ENCODE measurements around the gene SLC25A44. TPM values are rescaled to one million over a fixed set of nuclear protein-coding genes. Genes with fewer than 3 reads are reported as not detected.

The SLC25A44 gene
- total RNA-seq, 1 donor from 2014 or later, result 16.3 TPM

DNA sequence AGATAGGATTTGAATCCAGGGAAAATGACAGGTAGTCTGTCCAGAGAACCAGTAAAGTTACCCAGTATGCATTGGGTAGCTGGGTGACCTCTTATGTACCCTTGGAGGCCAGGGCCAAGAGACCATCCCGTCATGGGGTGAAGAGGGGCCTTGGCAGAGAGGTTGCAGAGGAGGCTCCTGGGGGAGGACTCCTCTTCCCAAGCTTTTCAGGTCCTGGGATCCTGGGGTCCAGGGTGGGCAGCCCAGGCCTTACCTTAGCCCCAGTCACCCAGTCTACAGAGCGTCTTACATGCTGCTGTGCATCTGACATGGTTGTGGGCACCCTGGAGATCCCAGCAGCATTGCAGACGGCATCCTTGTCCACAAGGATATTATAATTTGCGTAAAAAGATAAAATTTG, 32.9 kb downstream of the SLC25A44 start:
- DNase-seq (ENCODE audit: low spot score) (no peak), ATAC-seq (no peak)
- intact Hi-C loops (cut with DNase I), result no loop called here

GRCh38 chr1:156228501-156228900, 34.6 kb downstream of the SLC25A44 start:
- ATAC-seq (no peak), DNase-seq (ENCODE audit: low spot score) (no peak)
- intact Hi-C loops (cut with DNase I), result loop anchor here (2.0 kb wide), 1 partner anchor 82 kb away; no protein-coding TSS in a partner anchor

- ATAC-seq, result no peak
- intact Hi-C loops (cut with DNase I), result loop anchor here (2.0 kb wide), 1 partner anchor 83 kb away; no protein-coding TSS in a partner anchor
- no peak for DNase-seq (ENCODE audit: low spot score)
Measured at GRCh38 chr1:156229809-156230472, 36.0 kb downstream of the SLC25A44 start.

DNA sequence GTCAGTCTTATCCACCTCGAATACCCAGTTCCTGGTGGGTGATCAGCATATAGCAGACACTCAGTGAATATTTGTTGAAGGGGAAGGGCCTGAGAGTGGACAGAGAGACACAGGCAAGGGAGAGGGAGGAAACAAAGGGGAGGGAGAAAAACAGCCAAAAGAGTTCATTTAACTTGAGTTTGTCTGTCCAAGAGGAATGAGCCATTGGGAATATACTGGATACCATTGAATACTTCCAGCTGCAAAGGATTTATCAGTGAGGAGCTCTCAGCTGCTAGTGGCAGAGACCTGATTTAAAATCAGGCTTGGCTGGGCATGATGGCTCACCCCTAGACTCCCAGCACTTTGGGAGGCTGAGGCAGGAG, 36.6 kb downstream of the SLC25A44 start:
- ATAC-seq (peak; percentile 19), DNase-seq (ENCODE audit: low spot score) (no peak)
- intact Hi-C loops (cut with DNase I), result no loop called here

- intact Hi-C loops (cut with DNase I), result no loop called here
- no peak for ATAC-seq
- no peak for DNase-seq (ENCODE audit: low spot score)
Measured at GRCh38 chr1:156232201-156232894, 38.4 kb downstream of the SLC25A44 start.

DNA sequence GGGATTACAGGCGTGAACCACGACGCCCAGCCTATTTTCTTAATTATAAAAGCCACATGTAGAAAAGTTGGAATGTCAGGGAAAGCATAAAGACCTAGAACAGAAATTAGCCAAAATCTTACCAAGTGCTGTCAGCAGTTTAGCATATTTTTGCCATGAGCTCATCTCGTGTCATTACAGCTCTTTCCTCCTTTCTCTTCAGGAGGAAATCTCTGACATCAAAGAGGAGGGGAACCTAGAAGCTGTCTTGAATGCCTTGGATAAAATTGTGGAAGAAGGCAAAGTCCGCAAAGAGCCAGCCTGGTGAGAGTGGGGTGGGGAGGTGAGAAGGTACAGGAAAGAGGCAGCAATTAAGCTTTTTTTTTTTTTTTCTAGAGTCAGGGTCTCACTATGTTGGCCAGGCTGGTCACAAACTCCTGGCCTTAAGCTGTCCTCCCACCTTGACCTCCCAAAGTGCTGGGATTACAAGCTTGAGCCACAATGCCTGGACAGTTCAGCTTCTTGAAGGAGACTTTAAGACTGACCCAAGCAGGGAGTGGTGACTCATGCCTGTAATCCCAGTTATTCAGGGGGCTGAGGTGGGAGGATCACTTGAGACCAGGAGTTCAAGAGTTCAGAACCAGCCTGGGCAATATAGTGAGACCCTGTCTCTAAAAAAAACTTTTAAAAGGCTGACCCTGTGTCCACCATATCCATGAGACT, 39.7 kb downstream of the SLC25A44 start:
- DNase-seq (ENCODE audit: low spot score) (no peak), ATAC-seq (no peak)
- intact Hi-C loops (cut with DNase I), result no loop called here

DNA sequence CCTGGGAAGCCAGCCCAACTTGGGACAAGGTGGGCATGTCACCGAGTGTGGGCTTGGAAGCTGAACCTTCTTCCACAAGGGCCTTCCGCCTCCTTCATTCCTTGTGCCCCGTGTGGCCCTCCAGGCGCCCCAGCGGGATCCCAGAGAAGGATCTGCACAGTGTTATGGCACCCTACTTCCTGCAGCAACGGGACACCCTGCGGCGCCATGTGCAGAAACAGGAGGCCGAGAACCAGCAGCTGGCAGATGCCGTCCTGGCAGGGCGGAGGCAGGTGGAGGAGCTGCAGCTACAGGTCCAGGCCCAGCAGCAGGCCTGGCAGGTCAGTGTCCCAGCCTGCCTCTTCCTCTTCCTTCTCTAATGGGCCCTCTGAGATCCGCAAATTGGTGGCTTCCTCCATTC, 42.3 kb downstream of the SLC25A44 start:
- ATAC-seq (no peak), DNase-seq (ENCODE audit: low spot score) (no peak)
- intact Hi-C loops (cut with DNase I), result no loop called here

DNA sequence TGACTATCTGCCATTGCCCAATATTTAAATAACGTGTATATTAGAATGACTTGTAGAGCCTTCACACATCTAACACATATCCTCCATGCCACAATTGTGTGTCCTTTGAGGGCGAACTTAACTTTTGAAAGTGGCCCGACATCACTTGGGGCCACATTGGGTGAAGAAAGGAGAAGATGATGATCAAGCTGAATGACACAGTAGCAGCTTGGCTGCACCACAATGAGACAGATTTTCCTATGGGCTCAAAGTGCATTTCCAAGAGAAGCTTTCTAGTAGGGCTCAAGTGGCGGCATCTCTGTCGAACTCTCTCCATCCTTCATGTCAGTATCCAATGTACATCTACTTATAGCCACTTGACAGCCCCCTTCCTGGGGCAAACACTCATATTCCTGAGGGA, 44.3 kb downstream of the SLC25A44 start:
- DNase-seq (ENCODE audit: low spot score), result no peak
- intact Hi-C loops (cut with DNase I), result no loop called here
- ATAC-seq, result no peak

GRCh38 chr1:156241311-156241811, 47.5 kb downstream of the SLC25A44 start:
- ATAC-seq (no peak), DNase-seq (ENCODE audit: low spot score) (no peak)
- intact Hi-C loops (cut with DNase I), result no loop called here

DNA sequence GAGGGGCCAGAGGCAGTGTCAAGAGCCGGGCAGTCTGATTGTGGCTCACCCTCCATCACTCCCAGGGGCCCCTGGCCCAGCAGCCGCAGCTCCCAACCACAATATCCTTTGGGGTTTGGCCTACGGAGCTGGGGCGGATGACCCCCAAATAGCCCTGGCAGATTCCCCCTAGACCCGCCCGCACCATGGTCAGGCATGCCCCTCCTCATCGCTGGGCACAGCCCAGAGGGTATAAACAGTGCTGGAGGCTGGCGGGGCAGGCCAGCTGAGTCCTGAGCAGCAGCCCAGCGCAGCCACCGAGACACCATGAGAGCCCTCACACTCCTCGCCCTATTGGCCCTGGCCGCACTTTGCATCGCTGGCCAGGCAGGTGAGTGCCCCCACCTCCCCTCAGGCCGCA, 48.0 kb downstream of the SLC25A44 start, which contains the start of gene BGLAP:
Gene BGLAP, plus strand, starts transcription at position 259 of the 400 bp plus-strand sequence. Its CDS starts 48 bp downstream, at position 307.
- intact Hi-C loops (cut with DNase I), result no loop called here
- no peak for ATAC-seq
- DNase-seq (ENCODE audit: low spot score), result no peak

DNA sequence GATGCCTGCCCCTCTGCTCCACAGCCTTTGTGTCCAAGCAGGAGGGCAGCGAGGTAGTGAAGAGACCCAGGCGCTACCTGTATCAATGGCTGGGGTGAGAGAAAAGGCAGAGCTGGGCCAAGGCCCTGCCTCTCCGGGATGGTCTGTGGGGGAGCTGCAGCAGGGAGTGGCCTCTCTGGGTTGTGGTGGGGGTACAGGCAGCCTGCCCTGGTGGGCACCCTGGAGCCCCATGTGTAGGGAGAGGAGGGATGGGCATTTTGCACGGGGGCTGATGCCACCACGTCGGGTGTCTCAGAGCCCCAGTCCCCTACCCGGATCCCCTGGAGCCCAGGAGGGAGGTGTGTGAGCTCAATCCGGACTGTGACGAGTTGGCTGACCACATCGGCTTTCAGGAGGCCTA, 48.8 kb downstream of the SLC25A44 start:
- intact Hi-C loops (cut with DNase I), result no loop called here

GRCh38 chr1:156244126-156244525, 50.2 kb downstream of the SLC25A44 start:
- ATAC-seq (no peak), DNase-seq (ENCODE audit: low spot score) (no peak)
- intact Hi-C loops (cut with DNase I), result no loop called here

More for the DNA sequence above, 48.8 kb downstream of the SLC25A44 start:
- ATAC-seq (no peak), DNase-seq (ENCODE audit: low spot score) (no peak)

- intact Hi-C loops (cut with DNase I), result no loop called here
- DNase-seq (ENCODE audit: low spot score) (no peak), ATAC-seq (no peak)
Measured at GRCh38 chr1:156244712-156245111, 50.8 kb downstream of the SLC25A44 start.

DNA sequence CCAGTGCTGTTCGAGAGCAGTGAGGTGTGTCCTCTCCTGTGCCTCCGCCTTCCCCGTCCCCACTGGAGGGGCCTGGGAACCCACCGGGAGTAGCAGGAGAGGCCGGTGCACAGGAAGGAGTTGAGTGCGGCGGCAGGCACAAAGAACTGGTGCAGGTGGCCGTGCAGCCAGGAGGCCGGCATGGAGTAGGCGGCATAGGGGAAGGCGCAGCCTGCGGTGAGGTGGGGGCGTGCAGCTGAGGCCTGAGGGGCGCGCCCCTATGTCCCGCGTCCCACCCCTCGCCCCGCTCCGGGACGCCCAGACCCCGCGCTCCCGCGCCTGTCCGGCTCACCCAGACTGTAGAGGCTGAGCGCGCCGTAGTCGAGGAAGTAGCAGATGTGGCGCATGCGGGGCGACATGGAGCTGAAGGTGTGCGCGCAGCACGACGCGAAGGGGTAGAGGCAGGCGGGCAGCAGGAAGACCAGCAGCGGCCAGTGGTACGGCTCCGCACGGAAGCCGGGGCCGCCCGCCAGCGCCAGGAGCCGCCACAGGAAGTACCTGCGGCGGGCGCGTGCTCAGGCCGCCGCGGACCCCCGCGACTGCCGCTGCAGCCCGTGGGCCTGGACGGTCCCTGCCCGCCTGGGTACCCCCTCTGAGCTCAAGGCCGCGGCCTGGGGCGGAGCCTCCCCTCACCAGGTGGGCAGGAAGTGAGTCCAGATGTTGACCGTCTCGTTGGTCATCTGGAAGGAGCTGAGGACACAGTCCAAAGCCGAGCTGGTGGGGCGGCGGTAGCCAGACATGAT, 51.7 kb downstream of the SLC25A44 start:
- DNase-seq (ENCODE audit: low spot score) (no peak), ATAC-seq (no peak)
- intact Hi-C loops (cut with DNase I), result no loop called here

DNA sequence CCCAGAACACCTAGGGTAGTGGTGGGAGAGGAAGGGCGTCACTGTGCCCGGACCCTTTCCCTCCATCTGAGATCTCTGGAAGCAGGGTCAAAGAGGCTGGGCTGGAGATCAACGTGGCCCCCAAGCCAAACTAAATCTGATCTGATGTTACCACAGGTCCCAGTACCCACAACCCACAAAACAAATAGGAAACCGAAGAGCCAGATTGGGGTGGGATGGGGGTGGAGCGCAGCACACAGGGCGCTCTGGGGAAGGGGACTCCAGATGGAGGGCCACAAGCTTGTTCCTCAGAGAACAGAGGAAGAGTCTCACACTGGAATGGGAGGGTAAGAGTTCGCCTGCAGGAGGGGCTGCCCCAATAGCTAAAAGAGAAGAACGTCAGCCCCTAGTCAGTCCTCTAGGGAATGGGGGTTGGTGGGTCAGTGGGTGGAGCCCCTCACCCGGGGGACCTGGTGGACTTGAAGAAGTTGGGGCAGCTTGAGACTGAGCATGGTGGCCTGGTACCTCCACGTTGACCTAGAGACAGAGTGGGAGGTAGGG, 52.4 kb downstream of the SLC25A44 start:
- ATAC-seq (no peak), DNase-seq (ENCODE audit: low spot score) (no peak)
- intact Hi-C loops (cut with DNase I), result no loop called here

DNA sequence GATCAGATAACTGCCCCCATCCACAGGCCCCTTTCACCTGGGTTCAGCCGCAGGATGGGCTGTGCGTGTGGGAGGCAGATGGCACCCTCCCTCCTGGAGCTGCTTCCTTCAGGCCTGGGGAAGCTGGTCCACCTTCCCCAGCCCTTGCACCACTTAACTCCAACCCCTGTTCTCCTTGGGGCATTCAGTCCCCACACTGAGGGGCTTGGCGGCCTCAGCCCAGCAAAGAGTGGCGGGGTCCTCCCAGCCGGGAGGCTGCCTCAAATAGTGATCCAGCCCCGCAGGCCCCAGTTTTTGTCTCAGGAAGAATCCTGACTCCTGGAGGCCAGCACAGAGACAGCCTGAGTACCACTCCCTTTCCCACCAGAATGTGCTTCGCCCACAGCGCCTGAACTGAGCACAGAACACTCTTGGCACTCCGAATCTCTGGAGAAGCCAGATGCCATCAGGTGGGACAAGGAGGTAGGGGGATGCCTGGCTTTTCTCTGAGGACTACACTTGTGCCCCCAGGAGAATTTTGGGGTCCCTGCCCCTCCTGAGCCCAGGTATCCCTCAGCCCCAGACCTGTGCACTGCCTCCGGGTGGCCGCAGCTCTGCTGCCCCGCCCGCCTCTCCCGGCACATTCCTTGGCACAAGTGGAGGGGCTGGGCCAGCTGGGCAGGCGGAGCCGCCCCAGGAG, 53.0 kb downstream of the SLC25A44 start:
- DNase-seq (ENCODE audit: low spot score) (peak; percentile 77), ATAC-seq (peak; percentile 83)
- intact Hi-C loops (cut with DNase I), result no loop called here

DNA sequence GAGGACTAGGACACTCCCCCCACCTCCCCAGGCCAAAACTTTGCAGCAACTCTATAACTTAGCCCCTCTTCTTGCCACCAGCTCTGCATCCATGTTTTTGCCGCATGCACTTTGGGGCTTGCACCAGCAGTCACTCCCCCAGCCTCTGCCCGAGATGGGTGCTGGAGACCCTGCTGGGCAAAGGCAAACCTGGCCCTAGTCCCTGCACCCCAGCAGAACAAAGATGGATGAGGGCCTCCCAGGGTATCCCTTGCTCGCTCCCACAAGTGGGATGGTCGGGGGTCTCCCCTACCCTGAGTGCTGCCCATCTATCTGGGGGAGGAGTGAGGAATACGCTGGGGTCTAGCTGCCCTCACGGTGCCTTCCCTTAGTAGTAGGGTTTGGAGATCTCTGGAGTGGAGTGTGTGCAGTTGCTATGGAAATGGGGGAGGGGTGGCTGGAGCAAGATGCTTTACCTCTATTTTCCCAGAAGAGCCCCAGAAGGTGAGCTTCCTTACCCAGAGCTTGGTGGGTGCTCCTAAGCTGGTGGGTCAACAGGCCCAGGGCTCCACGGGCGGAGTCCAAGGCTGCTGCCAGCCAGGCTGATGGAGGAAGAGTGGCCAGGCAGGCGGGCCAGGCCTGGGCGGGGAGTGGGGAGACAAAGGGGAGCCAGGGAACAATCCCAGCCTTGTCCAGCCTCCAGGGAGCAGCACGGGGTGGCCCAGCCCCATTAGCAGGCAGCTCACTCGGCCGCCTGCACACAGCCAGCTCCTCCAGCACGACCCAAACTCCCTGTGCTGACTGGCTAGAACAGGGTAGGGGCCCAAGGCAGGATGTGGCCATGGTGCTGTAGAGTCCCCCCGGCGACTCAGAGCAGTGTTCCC, 53.8 kb downstream of the SLC25A44 start, which contains the start of gene PAQR6:
Gene PAQR6, minus strand, starts transcription at position 597 of the 863 bp plus-strand sequence. CDS start 1,325 bp downstream, outside the sequence.
- intact Hi-C loops (cut with DNase I), result no loop called here
- peak; percentile 83 for DNase-seq (ENCODE audit: low spot score)

More for the DNA sequence above, 53.8 kb downstream of the SLC25A44 start, which contains the start of gene PAQR6:
- peak; percentile 67 for ATAC-seq
